Fibroblast of the aortic adventitia (primary cell): Measurements from ENCODE around the gene BIK. TPM values are rescaled to one million over a fixed set of nuclear protein-coding genes. Genes with fewer than 3 reads are reported as not detected.

Source experiments
- DNase-seq: peaks from one replicate; pipeline ENCODE4 v3.0.0-alpha.2; 2010; ENCODE audit warnings: low read depth
- H3K4me3 ChIP-seq: 2 replicates; pipeline ENCODE4 v1.5.1; 2011; ENCODE audit warnings: low read depth, mild to moderate bottlenecking, control low read depth, low read length, moderate library complexity
- CTCF ChIP-seq: IDR thresholded peaks from 2 replicates; pipeline ENCODE4 v1.5.1; 2011; ENCODE audit warnings: mild to moderate bottlenecking, low read length, control low read depth, inconsistent platforms; ENCODE audit not compliant: insufficient read depth
- total RNA-seq: library from RNA; depleted of rRNA; stranded (reverse); fragments of >200 nt; gene quantifications from 2 replicates; pipeline ENCODE4 v1.2.3, GENCODE V29; 2012; ENCODE audit warnings: low replicate concordance

The BIK gene
- total RNA-seq: not detected in 2 replicates

GRCh38 chr22:43110444-43110926 is at the start of gene BIK:
BIK (plus strand) TSS chr22:43110750; CDS start chr22:43124023, 13,273 bp downstream.
- DNase-seq: peak; percentile 19
- H3K4me3 ChIP-seq: peak within 1 kb of the TSS; percentile 51
- peak; percentile 27 for TF ChIP-seq CTCF

GRCh38 chr22:43066134-43066533 is 44.4 kb upstream of the BIK start:
- DNase-seq: no peak
- no peak for TF ChIP-seq CTCF
- no peak overlapping the region for H3K4me3 ChIP-seq

- DNase-seq: peak; percentile 33
- H3K4me3 ChIP-seq: no peak overlapping the region
- TF ChIP-seq CTCF: no peak
Observed at GRCh38 chr22:43066844-43067385, 43.6 kb upstream of the BIK start.

- H3K4me3 ChIP-seq: no peak overlapping the region
- DNase-seq: no peak
- TF ChIP-seq CTCF: no peak
Observed at GRCh38 chr22:43077121-43077877, 33.3 kb upstream of the BIK start.

GRCh38 chr22:43078522-43078921 is 32.0 kb upstream of the BIK start:
- TF ChIP-seq CTCF: no peak
- H3K4me3 ChIP-seq: no peak overlapping the region
- no peak for DNase-seq

- no peak for TF ChIP-seq CTCF
- no peak for DNase-seq
- no peak overlapping the region for H3K4me3 ChIP-seq
Observed at GRCh38 chr22:43079742-43080141, 30.8 kb upstream of the BIK start.
